HEK293 (cell line): Measurements from ENCODE around the gene UFC1.

Source experiments
- CTCF ChIA-PET: fragments of 350-600 bp; formaldehyde crosslinking; extraction: SDS; loops from one replicate; lab custom pipeline; 2021; ENCODE audit warnings: antibody characterized with exemption; lab: Yijun Ruan, JAX
- POLR2A ChIA-PET: fragments of 300-600 bp; formaldehyde crosslinking; extraction: SDS; loops from one replicate; lab custom pipeline; 2020; ENCODE audit warnings: antibody characterized with exemption, inconsistent platforms; lab: Yijun Ruan, JAX
- H3K27ac ChIP-seq: fragments of 200-500 bp; sonication (Bioruptor generic); 2 replicates; pipeline ENCODE4 v1.5.1; 2014; ENCODE audit warnings: low read depth, low read length, control low read depth, inconsistent platforms; ENCODE audit errors: extremely low read depth
- H3K36me3 ChIP-seq, 2 experiments: fragments of 200-500 bp in 1 of 2; sonication (Bioruptor generic) in 1 of 2; 1 replicate in 1 of 2; 2 replicates in 1 of 2; pipeline ENCODE4 v1.5.1; 2014 to 2017; ENCODE audit warnings: inconsistent platforms in 2 of 2, low read length in 2 of 2; ENCODE audit not compliant: control insufficient read depth in 2 of 2, insufficient read depth in 1 of 2
- H3K4me1 ChIP-seq: fragments of 200-500 bp; sonication (Bioruptor generic); 2 replicates; pipeline ENCODE4 v1.5.1; 2014; ENCODE audit warnings: mild to moderate bottlenecking, low read length, inconsistent platforms; ENCODE audit not compliant: control insufficient read depth, insufficient read depth
- H3K4me3 ChIP-seq: 2 replicates; pipeline ENCODE4 v1.5.1; 2011; ENCODE audit warnings: low read depth, mild to moderate bottlenecking, control low read depth, low read length, moderate library complexity
- H3K9me3 ChIP-seq: fragments of 200-500 bp; sonication (Bioruptor generic); 2 replicates; pipeline ENCODE4 v1.5.1; 2014; ENCODE audit warnings: low read depth, low read length, inconsistent platforms; ENCODE audit not compliant: control insufficient read depth, insufficient read depth
- BCL11B ChIP-seq: fragments of 450-650 bp; formaldehyde crosslinking; IDR thresholded peaks from 2 replicates; pipeline ENCODE4 v1.5.1; 2016; ENCODE audit warnings: low read depth, missing biosample characterization, missing genetic modification characterization
- GLIS2 ChIP-seq: fragments of 450-650 bp; formaldehyde crosslinking; IDR thresholded peaks from 2 replicates; pipeline ENCODE4 v1.5.1; 2016; ENCODE audit warnings: missing biosample characterization, missing genetic modification characterization
- ZBTB1 ChIP-seq: fragments of 450-650 bp; formaldehyde crosslinking; IDR thresholded peaks from 2 replicates; pipeline ENCODE4 v1.5.1; 2016; ENCODE audit warnings: missing biosample characterization, missing genetic modification characterization
- ZFP37 ChIP-seq: fragments of 450-650 bp; formaldehyde crosslinking; IDR thresholded peaks from 2 replicates; pipeline ENCODE4 v1.5.1; 2016; ENCODE audit warnings: missing biosample characterization, missing genetic modification characterization
- ZNF132 ChIP-seq: fragments of 450-650 bp; formaldehyde crosslinking; IDR thresholded peaks from 2 replicates; pipeline ENCODE4 v1.5.1; 2017; ENCODE audit warnings: missing biosample characterization, missing genetic modification characterization, borderline replicate concordance
- ZNF133 ChIP-seq: fragments of 450-650 bp; formaldehyde crosslinking; IDR thresholded peaks from 2 replicates; pipeline ENCODE4 v1.5.1; 2016; ENCODE audit warnings: missing biosample characterization, missing genetic modification characterization
- ZNF155 ChIP-seq: fragments of 450-650 bp; formaldehyde crosslinking; IDR thresholded peaks from 2 replicates; pipeline ENCODE4 v1.5.1; 2016; ENCODE audit warnings: missing biosample characterization, missing genetic modification characterization
- ZNF175 ChIP-seq: fragments of 450-650 bp; formaldehyde crosslinking; IDR thresholded peaks from 2 replicates; pipeline ENCODE4 v1.5.1; 2016; ENCODE audit warnings: missing biosample characterization, missing genetic modification characterization
- ZNF311 ChIP-seq: fragments of 450-650 bp; formaldehyde crosslinking; IDR thresholded peaks from 2 replicates; pipeline ENCODE4 v1.5.1; 2017; ENCODE audit warnings: missing biosample characterization, missing genetic modification characterization, borderline replicate concordance
- ZNF335 ChIP-seq: fragments of 450-650 bp; formaldehyde crosslinking; conservative IDR thresholded peaks from 2 replicates; pipeline ENCODE4 v1.5.1; 2016; ENCODE audit warnings: missing biosample characterization, missing genetic modification characterization
- ZNF510 ChIP-seq: fragments of 450-650 bp; formaldehyde crosslinking; IDR thresholded peaks from 2 replicates; pipeline ENCODE4 v1.5.1; 2018; ENCODE audit warnings: mild to moderate bottlenecking, missing genetic modification characterization, missing biosample characterization; ENCODE audit not compliant: insufficient replicate concordance
- ZNF600 ChIP-seq: fragments of 450-650 bp; formaldehyde crosslinking; IDR thresholded peaks from 2 replicates; pipeline ENCODE4 v1.5.1; 2016; ENCODE audit warnings: missing biosample characterization, missing genetic modification characterization
- ZNF610 ChIP-seq: fragments of 450-650 bp; formaldehyde crosslinking; IDR thresholded peaks from 2 replicates; pipeline ENCODE4 v1.5.1; 2016; ENCODE audit warnings: missing biosample characterization, missing genetic modification characterization, borderline replicate concordance
- ZNF624 ChIP-seq: fragments of 450-650 bp; formaldehyde crosslinking; IDR thresholded peaks from 2 replicates; pipeline ENCODE4 v1.5.1; 2017; ENCODE audit warnings: missing biosample characterization, missing genetic modification characterization
- TF ChIP-seq, protein P1 (sequence below): fragments of 450-650 bp; formaldehyde crosslinking; IDR thresholded peaks from 2 replicates; pipeline ENCODE4 v1.5.1; 2016; ENCODE audit warnings: missing biosample characterization, missing genetic modification characterization
- TF ChIP-seq, protein P2 (sequence below): fragments of 450-650 bp; formaldehyde crosslinking; IDR thresholded peaks from 2 replicates; pipeline ENCODE4 v1.5.1; 2016; ENCODE audit warnings: missing biosample characterization, missing genetic modification characterization
- TF ChIP-seq, protein P3 (sequence below): fragments of 450-650 bp; formaldehyde crosslinking; IDR thresholded peaks from 2 replicates; pipeline ENCODE4 v1.5.1; 2016; ENCODE audit warnings: missing biosample characterization, missing genetic modification characterization
- TF ChIP-seq, protein P4 (sequence below): fragments of 450-650 bp; formaldehyde crosslinking; conservative IDR thresholded peaks from 2 replicates; pipeline ENCODE4 v1.5.1; 2016; ENCODE audit warnings: low read depth, missing biosample characterization, missing genetic modification characterization
- TF ChIP-seq, protein P5 (sequence below): fragments of 450-650 bp; formaldehyde crosslinking; IDR thresholded peaks from 2 replicates; pipeline ENCODE4 v1.5.1; 2016; ENCODE audit warnings: missing biosample characterization, missing genetic modification characterization

Gene UFC1

DNA sequence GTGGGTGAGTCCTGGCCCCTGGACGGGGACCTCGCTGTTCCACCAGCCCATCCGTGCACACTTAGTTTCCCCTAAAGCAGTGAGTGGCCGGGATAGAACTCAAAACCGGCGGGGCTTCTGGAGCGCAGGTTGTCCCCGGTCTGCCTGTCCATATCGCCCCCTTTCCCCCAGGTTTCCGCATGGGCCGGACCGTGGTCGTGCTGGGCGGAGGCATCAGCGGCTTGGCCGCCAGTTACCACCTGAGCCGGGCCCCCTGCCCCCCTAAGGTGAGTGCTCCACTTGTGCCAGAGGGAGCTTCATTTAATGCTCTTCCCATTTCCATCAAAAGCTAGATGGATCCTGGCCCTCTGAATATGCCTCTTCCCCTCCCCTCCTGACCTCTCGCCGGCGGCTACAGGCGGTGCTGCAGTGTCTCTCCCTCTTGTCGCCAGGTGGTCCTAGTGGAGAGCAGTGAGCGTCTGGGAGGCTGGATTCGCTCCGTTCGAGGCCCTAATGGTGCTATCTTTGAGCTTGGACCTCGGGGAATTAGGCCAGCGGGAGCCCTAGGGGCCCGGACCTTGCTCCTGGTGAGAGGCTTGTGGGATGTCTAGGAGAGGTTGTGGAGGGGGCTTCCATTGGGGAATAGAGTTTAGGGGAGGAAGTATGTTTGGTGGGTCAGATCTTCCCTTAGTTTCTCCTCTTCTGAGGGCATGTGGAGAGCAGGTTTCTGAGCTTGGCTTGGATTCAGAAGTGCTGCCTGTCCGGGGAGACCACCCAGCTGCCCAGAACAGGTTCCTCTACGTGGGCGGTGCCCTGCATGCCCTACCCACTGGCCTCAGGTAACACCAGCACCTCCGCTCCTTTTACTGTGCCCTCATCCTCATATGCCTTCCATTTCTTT, 13.1 kb downstream of the UFC1 start (continued):
- peak; percentile 69 for TF ChIP-seq GLIS2
- no peak for TF ChIP-seq ZBTB1
- TF ChIP-seq, protein P1, sequence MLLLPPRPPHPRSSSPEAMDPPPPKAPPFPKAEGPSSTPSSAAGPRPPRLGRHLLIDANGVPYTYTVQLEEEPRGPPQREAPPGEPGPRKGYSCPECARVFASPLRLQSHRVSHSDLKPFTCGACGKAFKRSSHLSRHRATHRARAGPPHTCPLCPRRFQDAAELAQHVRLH (tag by site-specific recombination), result 0 out of 2 replicates have a peak, but pooled peaks have one; percentile 4
- TF ChIP-seq ZNF510 (tag by site-specific recombination), result no peak
- TF ChIP-seq ZFP37 (tag by site-specific recombination), result 0 out of 2 replicates have a peak, but pooled peaks have one; percentile 14
- peak; percentile 98 for TF ChIP-seq ZNF335 (tag by site-specific recombination)
- TF ChIP-seq ZNF133 (tag by site-specific recombination), result no peak
- peak; percentile 55; the same call in 1 of the 2 replicates for TF ChIP-seq ZNF600 (tag by site-specific recombination)

DNA sequence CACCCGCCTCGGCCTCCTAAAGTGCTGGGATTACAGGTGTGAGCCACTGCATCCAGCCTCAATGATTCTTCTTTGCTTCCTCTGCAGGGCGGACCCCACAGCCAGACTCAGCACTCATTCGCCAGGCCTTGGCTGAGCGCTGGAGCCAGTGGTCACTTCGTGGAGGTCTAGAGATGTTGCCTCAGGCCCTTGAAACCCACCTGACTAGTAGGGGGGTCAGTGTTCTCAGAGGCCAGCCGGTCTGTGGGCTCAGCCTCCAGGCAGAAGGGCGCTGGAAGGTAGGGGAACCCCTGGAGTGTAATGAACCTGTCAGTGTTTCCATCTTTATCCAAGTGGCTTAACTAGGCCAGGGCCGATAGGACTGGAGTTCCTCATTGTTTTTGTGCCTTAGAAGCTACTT, 15.1 kb downstream of the UFC1 start:
- Histone ChIP-seq H3K4me1 (peaks cover 3% of the 10 kb centered on the region; the same call in 1 of the 2 replicates), H3K36me3 (peaks cover 10 to 73% of the 10 kb centered on the region in 2 experiments; a peak in 2 of 3 replicates), H3K27ac (no peak overlapping the region), H3K9me3 (no peaks in the 10 kb centered on the region), H3K4me3 (no peak overlapping the region)
- TF ChIP-seq ZNF624 (tag by site-specific recombination) (no peak), ZNF132 (tag by site-specific recombination) (no peak), ZNF311 (tag by site-specific recombination) (no peak), ZNF175 (tag by site-specific recombination) (no peak), BCL11B (tag by site-specific recombination) (no peak), ZNF610 (no peak), ZNF155 (tag by site-specific recombination) (no peak)
- TF ChIP-seq, protein P2, sequence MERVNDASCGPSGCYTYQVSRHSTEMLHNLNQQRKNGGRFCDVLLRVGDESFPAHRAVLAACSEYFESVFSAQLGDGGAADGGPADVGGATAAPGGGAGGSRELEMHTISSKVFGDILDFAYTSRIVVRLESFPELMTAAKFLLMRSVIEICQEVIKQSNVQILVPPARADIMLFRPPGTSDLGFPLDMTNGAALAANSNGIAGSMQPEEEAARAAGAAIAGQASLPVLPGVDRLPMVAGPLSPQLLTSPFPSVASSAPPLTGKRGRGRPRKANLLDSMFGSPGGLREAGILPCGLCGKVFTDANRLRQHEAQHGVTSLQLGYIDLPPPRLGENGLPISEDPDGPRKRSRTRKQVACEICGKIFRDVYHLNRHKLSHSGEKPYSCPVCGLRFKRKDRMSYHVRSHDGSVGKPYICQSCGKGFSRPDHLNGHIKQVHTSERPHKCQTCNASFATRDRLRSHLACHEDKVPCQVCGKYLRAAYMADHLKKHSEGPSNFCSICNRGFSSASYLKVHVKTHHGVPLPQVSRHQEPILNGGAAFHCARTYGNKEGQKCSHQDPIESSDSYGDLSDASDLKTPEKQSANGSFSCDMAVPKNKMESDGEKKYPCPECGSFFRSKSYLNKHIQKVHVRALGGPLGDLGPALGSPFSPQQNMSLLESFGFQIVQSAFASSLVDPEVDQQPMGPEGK (tag by site-specific recombination), result no peak
- TF ChIP-seq, protein P3, sequence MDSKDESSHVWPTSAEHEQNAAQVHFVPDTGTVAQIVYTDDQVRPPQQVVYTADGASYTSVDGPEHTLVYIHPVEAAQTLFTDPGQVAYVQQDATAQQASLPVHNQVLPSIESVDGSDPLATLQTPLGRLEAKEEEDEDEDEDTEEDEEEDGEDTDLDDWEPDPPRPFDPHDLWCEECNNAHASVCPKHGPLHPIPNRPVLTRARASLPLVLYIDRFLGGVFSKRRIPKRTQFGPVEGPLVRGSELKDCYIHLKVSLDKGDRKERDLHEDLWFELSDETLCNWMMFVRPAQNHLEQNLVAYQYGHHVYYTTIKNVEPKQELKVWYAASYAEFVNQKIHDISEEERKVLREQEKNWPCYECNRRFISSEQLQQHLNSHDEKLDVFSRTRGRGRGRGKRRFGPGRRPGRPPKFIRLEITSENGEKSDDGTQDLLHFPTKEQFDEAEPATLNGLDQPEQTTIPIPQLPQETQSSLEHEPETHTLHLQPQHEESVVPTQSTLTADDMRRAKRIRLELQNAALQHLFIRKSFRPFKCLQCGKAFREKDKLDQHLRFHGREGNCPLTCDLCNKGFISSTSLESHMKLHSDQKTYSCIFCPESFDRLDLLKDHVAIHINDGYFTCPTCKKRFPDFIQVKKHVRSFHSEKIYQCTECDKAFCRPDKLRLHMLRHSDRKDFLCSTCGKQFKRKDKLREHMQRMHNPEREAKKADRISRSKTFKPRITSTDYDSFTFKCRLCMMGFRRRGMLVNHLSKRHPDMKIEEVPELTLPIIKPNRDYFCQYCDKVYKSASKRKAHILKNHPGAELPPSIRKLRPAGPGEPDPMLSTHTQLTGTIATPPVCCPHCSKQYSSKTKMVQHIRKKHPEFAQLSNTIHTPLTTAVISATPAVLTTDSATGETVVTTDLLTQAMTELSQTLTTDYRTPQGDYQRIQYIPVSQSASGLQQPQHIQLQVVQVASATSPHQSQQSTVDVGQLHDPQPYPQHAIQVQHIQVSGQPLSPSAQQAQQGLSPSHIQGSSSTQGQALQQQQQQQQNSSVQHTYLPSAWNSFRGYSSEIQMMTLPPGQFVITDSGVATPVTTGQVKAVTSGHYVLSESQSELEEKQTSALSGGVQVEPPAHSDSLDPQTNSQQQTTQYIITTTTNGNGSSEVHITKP (tag by site-specific recombination), result no peak
- TF ChIP-seq, protein P4, sequence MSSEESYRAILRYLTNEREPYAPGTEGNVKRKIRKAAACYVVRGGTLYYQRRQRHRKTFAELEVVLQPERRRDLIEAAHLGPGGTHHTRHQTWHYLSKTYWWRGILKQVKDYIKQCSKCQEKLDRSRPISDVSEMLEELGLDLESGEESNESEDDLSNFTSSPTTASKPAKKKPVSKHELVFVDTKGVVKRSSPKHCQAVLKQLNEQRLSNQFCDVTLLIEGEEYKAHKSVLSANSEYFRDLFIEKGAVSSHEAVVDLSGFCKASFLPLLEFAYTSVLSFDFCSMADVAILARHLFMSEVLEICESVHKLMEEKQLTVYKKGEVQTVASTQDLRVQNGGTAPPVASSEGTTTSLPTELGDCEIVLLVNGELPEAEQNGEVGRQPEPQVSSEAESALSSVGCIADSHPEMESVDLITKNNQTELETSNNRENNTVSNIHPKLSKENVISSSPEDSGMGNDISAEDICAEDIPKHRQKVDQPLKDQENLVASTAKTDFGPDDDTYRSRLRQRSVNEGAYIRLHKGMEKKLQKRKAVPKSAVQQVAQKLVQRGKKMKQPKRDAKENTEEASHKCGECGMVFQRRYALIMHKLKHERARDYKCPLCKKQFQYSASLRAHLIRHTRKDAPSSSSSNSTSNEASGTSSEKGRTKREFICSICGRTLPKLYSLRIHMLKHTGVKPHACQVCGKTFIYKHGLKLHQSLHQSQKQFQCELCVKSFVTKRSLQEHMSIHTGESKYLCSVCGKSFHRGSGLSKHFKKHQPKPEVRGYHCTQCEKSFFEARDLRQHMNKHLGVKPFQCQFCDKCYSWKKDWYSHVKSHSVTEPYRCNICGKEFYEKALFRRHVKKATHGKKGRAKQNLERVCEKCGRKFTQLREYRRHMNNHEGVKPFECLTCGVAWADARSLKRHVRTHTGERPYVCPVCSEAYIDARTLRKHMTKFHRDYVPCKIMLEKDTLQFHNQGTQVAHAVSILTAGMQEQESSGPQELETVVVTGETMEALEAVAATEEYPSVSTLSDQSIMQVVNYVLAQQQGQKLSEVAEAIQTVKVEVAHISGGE, result no peak
- TF ChIP-seq, protein P5, sequence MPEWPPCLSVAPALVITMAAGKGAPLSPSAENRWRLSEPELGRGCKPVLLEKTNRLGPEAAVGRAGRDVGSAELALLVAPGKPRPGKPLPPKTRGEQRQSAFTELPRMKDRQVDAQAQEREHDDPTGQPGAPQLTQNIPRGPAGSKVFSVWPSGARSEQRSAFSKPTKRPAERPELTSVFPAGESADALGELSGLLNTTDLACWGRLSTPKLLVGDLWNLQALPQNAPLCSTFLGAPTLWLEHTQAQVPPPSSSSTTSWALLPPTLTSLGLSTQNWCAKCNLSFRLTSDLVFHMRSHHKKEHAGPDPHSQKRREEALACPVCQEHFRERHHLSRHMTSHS, result no peak
- ChIA-PET POLR2A (interaction anchor here (0.9 to 4.8 kb wide), 4 partner anchors 16 to 71 kb away, joined by 3 to 53 read pairs (median 14); partner anchors contain the start of genes DEDD, KLHDC9 and UFC1), CTCF (interaction anchor here (0.6 to 3.9 kb wide), 5 partner anchors 8 to 488 kb away, joined by 3 to 23 read pairs (median 3); partner anchors contain the start of gene B4GALT3)
